Muscle layer of colon (tissue), 2 donors: ENCODE measurements around the gene DNALI1.
"Not testable (repeated sequence)": the region's sequence is repeated elsewhere in the genome, so short reads cannot be mapped to it uniquely, and the experiment has no call there.

Experiments used
- H3K27ac ChIP-seq: one replicate; pipeline ENCODE4 v1.7.0; 2013; ENCODE audit warnings: low read depth, mild to moderate bottlenecking, low read length, moderate library complexity
- H3K27me3 ChIP-seq, 2 donors: one replicate each; pipeline ENCODE4 v1.7.0; 2013; ENCODE audit warnings: low read length in 2 of 2, mild to moderate bottlenecking in 2 of 2; ENCODE audit not compliant: insufficient read depth in 2 of 2, control insufficient read depth in 1 of 2
- H3K36me3 ChIP-seq: one replicate; pipeline ENCODE4 v1.7.0; 2013; ENCODE audit warnings: mild to moderate bottlenecking, low read length; ENCODE audit not compliant: insufficient read depth
- H3K4me1 ChIP-seq: one replicate; pipeline ENCODE4 v1.7.0; 2013; ENCODE audit warnings: mild to moderate bottlenecking, low read length; ENCODE audit not compliant: insufficient read depth
- H3K4me3 ChIP-seq, 2 donors: one replicate each; pipeline ENCODE4 v1.7.0; 2013; ENCODE audit warnings: low read length in 2 of 2, low read depth in 1 of 2, mild to moderate bottlenecking in 1 of 2, moderate library complexity in 1 of 2
- H3K9ac ChIP-seq: one replicate; pipeline ENCODE4 v1.7.0; 2013; ENCODE audit warnings: low read length
- H3K9me3 ChIP-seq: one replicate; pipeline ENCODE4 v1.7.0; 2013; ENCODE audit warnings: mild to moderate bottlenecking, low read length
- donor health status: abdominal sarcoma.
- donor health status: Adenocarcinoma of cecum.

The DNALI1 gene

GRCh38 chr1:37558411-37558810 lies 1.7 kb downstream of the DNALI1 start:
- H3K36me3 ChIP-seq: peaks cover 13% of the 10 kb centered on the region
- no peak overlapping the region for H3K27ac ChIP-seq
- peaks cover 22% of the 10 kb centered on the region for H3K4me1 ChIP-seq
- no peaks in the 10 kb centered on the region for H3K9me3 ChIP-seq
- no peak overlapping the region for H3K4me3 ChIP-seq
- no peaks in the 10 kb centered on the region for H3K27me3 ChIP-seq
- H3K9ac ChIP-seq: no peak overlapping the region

- H3K9ac ChIP-seq: no peak overlapping the region
- H3K36me3 ChIP-seq: peaks cover 13% of the 10 kb centered on the region
- no peak overlapping the region for H3K27ac ChIP-seq
- H3K4me1 ChIP-seq: peaks cover 20% of the 10 kb centered on the region
- H3K9me3 ChIP-seq: no peaks in the 10 kb centered on the region
- H3K4me3 ChIP-seq: no peak overlapping the region
- H3K27me3 ChIP-seq: no peaks in the 10 kb centered on the region
Measured at GRCh38 chr1:37559080-37559479, 2.3 kb downstream of the DNALI1 start.

GRCh38 chr1:37559957-37560379 lies 3.2 kb downstream of the DNALI1 start:
- H3K9me3 ChIP-seq, H3K9ac ChIP-seq, H3K4me3 ChIP-seq, H3K27me3 ChIP-seq, H3K27ac ChIP-seq: not testable (repeated sequence)
- Histone ChIP-seq H3K4me1 (peaks cover 16% of the 10 kb centered on the region), H3K36me3 (peaks cover 17% of the 10 kb centered on the region)

- peaks cover 23% of the 10 kb centered on the region for H3K36me3 ChIP-seq
Measured at GRCh38 chr1:37560401-37561132, 3.8 kb downstream of the DNALI1 start.

GRCh38 chr1:37561133-37562132 lies 4.7 kb downstream of the DNALI1 start:
- Histone ChIP-seq H3K9ac (no peak overlapping the region), H3K4me1 (peaks cover 12% of the 10 kb centered on the region), H3K36me3 (peaks cover 32% of the 10 kb centered on the region), H3K9me3 (no peaks in the 10 kb centered on the region), H3K4me3 (no peak overlapping the region), H3K27ac (no peak overlapping the region), H3K27me3 (no peaks in the 10 kb centered on the region)

More at GRCh38 chr1:37560401-37561132, 3.8 kb downstream of the DNALI1 start:
- H3K4me1 ChIP-seq: peaks cover 16% of the 10 kb centered on the region
- H3K27ac ChIP-seq: no peak overlapping the region
- no peak overlapping the region for H3K4me3 ChIP-seq
- H3K9ac ChIP-seq: no peak overlapping the region
- no peaks in the 10 kb centered on the region for H3K27me3 ChIP-seq
- no peaks in the 10 kb centered on the region for H3K9me3 ChIP-seq

GRCh38 chr1:37562984-37563383 lies 6.2 kb downstream of the DNALI1 start:
- Histone ChIP-seq H3K27ac (no peak overlapping the region), H3K4me3 (no peak overlapping the region), H3K27me3 (no peaks in the 10 kb centered on the region), H3K4me1 (no peaks in the 10 kb centered on the region), H3K9me3 (no peaks in the 10 kb centered on the region), H3K36me3 (peaks cover 47% of the 10 kb centered on the region), H3K9ac (no peak overlapping the region)

GRCh38 chr1:37564892-37565291 lies 8.2 kb downstream of the DNALI1 start:
- no peaks in the 10 kb centered on the region for H3K27me3 ChIP-seq
- H3K4me3 ChIP-seq: no peak overlapping the region
- no peak overlapping the region for H3K27ac ChIP-seq
- no peaks in the 10 kb centered on the region for H3K4me1 ChIP-seq
- H3K36me3 ChIP-seq: peaks cover 64% of the 10 kb centered on the region
- no peak overlapping the region for H3K9ac ChIP-seq
- H3K9me3 ChIP-seq: no peaks in the 10 kb centered on the region

- Histone ChIP-seq H3K4me1 (no peaks in the 10 kb centered on the region), H3K9ac (no peak overlapping the region), H3K9me3 (no peaks in the 10 kb centered on the region), H3K27me3 (no peaks in the 10 kb centered on the region), H3K27ac (no peak overlapping the region), H3K36me3 (peaks cover 72% of the 10 kb centered on the region), H3K4me3 (no peak overlapping the region)
Measured at GRCh38 chr1:37567023-37567422, 10.3 kb downstream of the DNALI1 start.

GRCh38 chr1:37570528-37571334 lies 14.0 kb downstream of the DNALI1 start:
- Histone ChIP-seq H3K4me1 (peaks cover 14% of the 10 kb centered on the region), H3K9ac (no peak overlapping the region), H3K9me3 (no peaks in the 10 kb centered on the region), H3K36me3 (peaks cover 80% of the 10 kb centered on the region), H3K27me3 (no peaks in the 10 kb centered on the region), H3K27ac (no peak overlapping the region), H3K4me3 (no peak overlapping the region)

GRCh38 chr1:37574834-37575480 lies 18.2 kb downstream of the DNALI1 start:
- Histone ChIP-seq H3K27me3 (no peaks in the 10 kb centered on the region), H3K4me1 (peaks cover 25% of the 10 kb centered on the region), H3K9me3 (no peaks in the 10 kb centered on the region), H3K4me3 (no peak overlapping the region), H3K27ac (peak overlapping the region; percentile 45), H3K36me3 (peaks cover 47% of the 10 kb centered on the region), H3K9ac (no peak overlapping the region)
